GM19463 (cell line): ENCODE data around the gene RASAL2.
"Not testable (repeated sequence)": the region's sequence is repeated elsewhere in the genome, so short reads cannot be mapped to it uniquely, and the experiment has no call there.

Experiments used
- ATAC-seq: cut with Tn5 transposase; IDR thresholded peaks from one replicate; pipeline ENCODE4 v1.9.1; 2021; ENCODE audit warnings: mild to moderate bottlenecking, moderate library complexity; ENCODE audit not compliant: unreplicated experiment

The RASAL2 gene

GRCh38 chr1:178151831-178152230 lies 57.9 kb downstream of the RASAL2 start:
- no peak for ATAC-seq

GRCh38 chr1:178155481-178156255 lies 61.8 kb downstream of the RASAL2 start:
- ATAC-seq: no peak

- no peak for ATAC-seq
Measured at GRCh38 chr1:178160736-178161475, 67.0 kb downstream of the RASAL2 start.

GRCh38 chr1:178161516-178161915 lies 67.6 kb downstream of the RASAL2 start:
- ATAC-seq: no peak

- no peak for ATAC-seq
Measured at GRCh38 chr1:178165196-178165595, 71.3 kb downstream of the RASAL2 start.

- no peak for ATAC-seq
Measured at GRCh38 chr1:178166429-178167024, 72.6 kb downstream of the RASAL2 start.

GRCh38 chr1:178168536-178168935 lies 74.6 kb downstream of the RASAL2 start:
- ATAC-seq: no peak

GRCh38 chr1:178169649-178170048 lies 75.7 kb downstream of the RASAL2 start:
- no peak for ATAC-seq

- no peak for ATAC-seq
Measured at GRCh38 chr1:178172939-178173338, 79.0 kb downstream of the RASAL2 start.

GRCh38 chr1:178174539-178174938 lies 80.6 kb downstream of the RASAL2 start:
- no peak for ATAC-seq

GRCh38 chr1:178180405-178180804 lies 86.5 kb downstream of the RASAL2 start:
- no peak for ATAC-seq

- no peak for ATAC-seq
Measured at GRCh38 chr1:178183796-178184195, 89.9 kb downstream of the RASAL2 start.

- no peak for ATAC-seq
Measured at GRCh38 chr1:178188306-178188705, 94.4 kb downstream of the RASAL2 start.

GRCh38 chr1:178189814-178190213 lies 95.9 kb downstream of the RASAL2 start:
- ATAC-seq: peak; percentile 63

GRCh38 chr1:178190881-178191280 lies 97.0 kb downstream of the RASAL2 start:
- no peak for ATAC-seq

GRCh38 chr1:178192686-178193085 lies 98.8 kb downstream of the RASAL2 start:
- ATAC-seq: no peak

GRCh38 chr1:178196631-178197030 lies 102.7 kb downstream of the RASAL2 start:
- ATAC-seq: no peak

GRCh38 chr1:178202095-178202494 lies 108.2 kb downstream of the RASAL2 start:
- ATAC-seq: not testable (repeated sequence)

- ATAC-seq: not testable (repeated sequence)
Measured at GRCh38 chr1:178202546-178202945, 108.6 kb downstream of the RASAL2 start.

- ATAC-seq: not testable (repeated sequence)
Measured at GRCh38 chr1:178208269-178208856, 114.5 kb downstream of the RASAL2 start.

GRCh38 chr1:178209935-178210334 lies 116.0 kb downstream of the RASAL2 start:
- ATAC-seq: no peak
